C4-2B (cell line): Measurements from ENCODE around the gene MAP4.

ENCODE experiments used
- CTCF ChIP-seq: fragments of 450-650 bp; conservative IDR thresholded peaks from 2 replicates; pipeline ENCODE4 v1.5.1; 2017; ENCODE audit warnings: mild to moderate bottlenecking
- ZFX ChIP-seq: fragments of 450-650 bp; IDR thresholded peaks from 2 replicates; pipeline ENCODE4 v1.6.1; 2017

- TF ChIP-seq CTCF (no peak), ZFX (no peak)
Observed at GRCh38 chr3:48016301-48016973, at the start of gene MAP4.
